NB4 (cell line): ENCODE data around the gene EML4.

Experiments
- CTCF ChIP-seq: IDR thresholded peaks from one replicate; pipeline ENCODE4 v1.5.1; 2012; ENCODE audit warnings: low read depth, low read length
- POLR2A ChIP-seq: IDR thresholded peaks from 2 replicates; pipeline ENCODE4 v1.6.1; 2011; ENCODE audit warnings: mild to moderate bottlenecking; ENCODE audit not compliant: insufficient read length; ENCODE audit errors: extremely low read depth

DNA sequence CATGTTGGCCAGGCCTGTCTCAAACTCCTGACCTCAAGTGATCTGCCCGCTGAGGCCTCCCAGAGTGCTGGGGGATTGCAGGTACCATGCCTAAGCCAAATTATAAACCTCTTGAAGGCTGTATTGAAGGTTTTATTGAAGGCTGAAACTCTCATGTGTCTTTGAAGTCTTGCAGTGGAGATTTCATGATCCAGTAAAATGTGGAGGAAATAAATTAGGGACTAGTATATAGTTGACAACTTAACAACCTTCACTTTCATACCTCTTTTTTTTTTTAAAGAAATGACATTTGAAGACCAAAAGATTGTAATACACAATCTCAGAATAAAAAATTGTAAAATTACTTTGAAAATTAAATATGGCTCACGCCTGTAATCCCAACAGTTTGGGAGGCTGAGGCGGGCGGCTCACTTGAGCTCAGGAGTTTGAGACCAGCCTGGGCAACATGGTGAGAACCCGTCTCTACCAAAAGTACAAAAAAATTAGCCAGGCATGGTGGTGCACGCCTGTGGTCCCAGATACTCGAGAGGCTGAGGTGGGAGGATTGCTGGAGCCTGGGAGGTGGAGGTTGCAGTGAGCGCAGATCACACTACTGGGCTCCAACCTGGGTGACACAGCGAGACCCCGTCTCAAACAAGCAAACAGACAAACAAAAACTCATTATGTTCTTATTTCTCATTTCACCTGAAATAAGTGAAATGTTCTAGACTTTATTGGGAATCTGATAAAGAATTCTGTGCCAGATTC lies 8.0 kb downstream of the EML4 start:
- TF ChIP-seq CTCF = no peak
- no peak for TF ChIP-seq POLR2A
